Prostate gland (tissue), 2 donors: Measurements from ENCODE around the gene SFT2D3.

ENCODE experiments used
- CTCF ChIP-seq, 4 experiments: fragments of 200-600 bp in 2 of 4; fragments of 450-650 bp in 2 of 4; sonication (generic) in 2 of 4; IDR thresholded peaks; 1 replicate in 3 of 4; 2 replicates in 1 of 4; pipeline ENCODE4 v1.5.1; 2016 to 2019; ENCODE audit warnings: antibody characterized with exemption in 4 of 4, mild to moderate bottlenecking in 2 of 4, moderate library complexity in 2 of 4
- POLR2A ChIP-seq: fragments of 450-650 bp; IDR thresholded peaks from one replicate; pipeline ENCODE4 v1.6.1; 2016; ENCODE audit warnings: antibody characterized with exemption, mild to moderate bottlenecking

DNA sequence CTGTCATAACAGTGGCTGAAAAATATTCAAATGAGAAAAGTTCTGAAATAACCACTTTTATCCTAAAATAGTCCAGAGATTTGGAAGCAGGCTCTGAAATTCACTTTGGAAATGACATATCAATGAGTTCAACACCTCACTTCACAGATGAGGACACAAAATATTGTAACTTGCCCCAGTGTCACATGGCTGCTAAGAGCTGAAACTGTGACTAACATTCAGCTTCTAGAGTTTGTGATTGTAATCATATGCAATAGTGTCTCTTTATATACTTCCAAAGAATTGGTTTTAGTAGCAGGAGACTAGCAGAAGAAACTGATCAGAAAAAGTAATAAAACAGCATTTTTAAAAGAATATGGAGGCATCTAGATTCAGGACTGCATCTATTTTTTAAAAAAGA is 52.1 kb downstream of the SFT2D3 start:
- TF ChIP-seq POLR2A (no peak), CTCF (IDR thresholded peaks at IDR 0.05) (no peak)
